ENCODE results near the gene ANKS1A.
A peak's percentile ranks its signal among the peaks of the same experiment; 100 is the strongest.

ANKS1A gene

GRCh38 chr6:35043381-35044130, 154.5 kb downstream of the ANKS1A start:
- no peak for DNase-seq

GRCh38 chr6:35044145-35044745, 155.2 kb downstream of the ANKS1A start:
- DNase-seq, result peak; percentile 48

GRCh38 chr6:35044761-35045421, 155.8 kb downstream of the ANKS1A start:
- DNase-seq, result no peak

- DNase-seq, result no peak
Measured at GRCh38 chr6:35046103-35046502, 157.0 kb downstream of the ANKS1A start.

DNA sequence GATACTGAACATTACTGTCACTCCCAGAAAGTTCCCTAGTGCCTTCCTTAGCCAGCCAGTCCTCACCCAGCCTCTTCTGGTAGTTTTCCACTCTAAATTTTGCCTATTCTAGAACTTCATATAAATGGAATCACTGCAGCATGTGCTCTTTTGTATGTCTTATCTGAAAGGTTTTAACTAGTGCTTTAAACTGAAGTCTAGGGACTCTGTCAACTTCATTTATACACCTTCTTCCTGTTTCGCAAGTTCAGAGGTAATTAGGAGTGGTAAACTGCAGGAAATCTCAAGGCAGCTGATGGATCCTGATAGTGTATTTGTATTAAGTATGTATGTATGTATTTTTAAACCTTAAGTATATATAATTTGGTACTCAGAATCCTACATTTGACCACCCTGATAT, 157.8 kb downstream of the ANKS1A start:
- DNase-seq, result no peak

DNA sequence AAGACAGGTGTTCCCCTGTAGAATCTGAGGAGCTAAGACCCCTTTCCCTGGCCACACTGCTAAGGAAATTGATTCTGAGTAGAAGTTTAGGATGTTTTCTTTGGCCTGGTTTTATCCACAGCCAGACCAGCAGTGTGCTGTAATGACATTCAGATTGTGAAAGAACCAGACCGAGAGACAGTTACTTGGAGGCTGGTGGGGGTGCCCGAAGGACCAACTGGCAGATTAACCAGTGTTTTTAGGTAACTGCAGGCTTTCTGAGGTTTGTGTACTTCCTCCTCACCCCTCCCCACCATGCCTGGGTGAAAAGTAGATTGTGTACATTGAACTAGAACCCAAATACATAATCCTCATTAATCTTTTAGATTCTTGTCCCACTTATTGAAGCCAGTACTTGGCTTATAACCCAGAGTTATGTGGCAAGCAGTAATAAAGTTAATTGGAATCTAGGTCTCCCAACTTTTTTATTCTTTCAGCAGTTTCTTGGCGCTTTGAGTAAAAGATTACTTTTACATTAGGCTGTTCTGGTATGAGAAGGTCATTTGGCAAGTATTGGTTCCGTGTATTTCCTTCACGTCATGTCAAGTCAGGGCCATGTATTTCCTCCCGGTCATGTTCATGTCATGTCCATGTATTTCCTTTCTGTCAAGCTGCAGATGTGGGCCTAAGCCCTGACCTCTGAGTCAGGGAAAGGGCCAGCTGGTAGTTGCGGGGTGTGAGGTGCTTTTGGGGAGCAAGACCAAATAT, 158.4 kb downstream of the ANKS1A start:
- peak; percentile 68 for DNase-seq

DNA sequence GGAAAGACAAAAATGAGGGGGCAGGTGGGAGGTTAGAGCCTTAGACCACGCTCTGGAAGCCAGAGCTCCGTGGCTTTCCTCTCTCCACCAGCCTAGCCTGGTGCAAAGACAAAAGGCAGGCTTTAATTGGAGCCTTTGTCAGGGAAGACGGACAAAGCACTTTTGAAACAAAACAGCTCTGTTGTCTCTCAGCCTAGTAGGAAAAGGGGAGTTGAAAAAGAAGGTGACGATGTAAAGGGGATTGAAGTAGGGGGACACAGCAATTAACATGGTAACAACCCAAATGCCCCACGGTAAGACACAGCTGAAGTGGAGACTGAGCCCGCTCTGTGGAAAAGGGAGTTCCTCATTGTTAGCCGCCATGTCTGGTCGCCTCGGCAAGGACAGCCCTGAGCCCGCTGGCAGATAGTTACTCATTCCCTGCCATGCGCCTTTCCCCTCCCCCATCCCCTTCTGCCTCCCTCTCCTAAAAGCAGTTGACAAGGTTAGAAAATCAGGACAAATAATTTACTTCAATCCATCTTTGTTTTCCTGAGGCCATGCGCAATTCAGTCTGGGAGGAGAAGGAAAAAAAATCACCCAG, 159.1 kb downstream of the ANKS1A start:
- peak; percentile 86 for DNase-seq

GRCh38 chr6:35048631-35049083, 159.6 kb downstream of the ANKS1A start:
- DNase-seq, result peak; percentile 82

DNA sequence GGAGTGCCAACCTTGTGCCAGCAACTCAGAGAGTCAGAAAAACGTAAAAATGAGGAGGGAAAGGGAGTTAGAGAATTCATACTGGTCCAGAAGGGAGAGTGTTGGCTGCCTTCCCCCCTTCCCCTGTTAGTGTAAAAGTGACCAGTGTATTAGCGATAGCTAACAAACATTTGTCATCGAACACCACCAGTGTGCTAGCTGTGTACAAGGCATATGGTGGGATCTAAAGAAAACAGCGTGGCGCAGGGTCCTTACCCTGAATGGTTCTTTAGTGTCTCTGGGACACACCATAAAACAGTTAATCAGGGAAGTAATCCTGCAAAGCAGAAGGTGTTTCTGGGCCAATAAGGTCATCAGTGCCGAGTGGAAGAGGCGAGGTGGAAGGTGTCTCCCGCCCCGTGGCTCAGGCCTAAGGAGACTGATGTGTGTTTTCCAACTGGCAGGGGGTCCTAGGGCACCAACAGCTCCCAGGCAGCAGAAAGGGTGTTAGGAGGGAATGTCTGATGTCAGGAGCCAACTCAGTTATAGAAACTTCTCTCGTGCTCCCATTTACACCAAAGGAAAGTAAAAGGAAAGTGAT, 160.2 kb downstream of the ANKS1A start:
- no peak for DNase-seq

- DNase-seq, result peak; percentile 68
Measured at GRCh38 chr6:35049900-35050756, 161.1 kb downstream of the ANKS1A start.

GRCh38 chr6:35050757-35051330, 161.8 kb downstream of the ANKS1A start:
- no peak for DNase-seq

DNA sequence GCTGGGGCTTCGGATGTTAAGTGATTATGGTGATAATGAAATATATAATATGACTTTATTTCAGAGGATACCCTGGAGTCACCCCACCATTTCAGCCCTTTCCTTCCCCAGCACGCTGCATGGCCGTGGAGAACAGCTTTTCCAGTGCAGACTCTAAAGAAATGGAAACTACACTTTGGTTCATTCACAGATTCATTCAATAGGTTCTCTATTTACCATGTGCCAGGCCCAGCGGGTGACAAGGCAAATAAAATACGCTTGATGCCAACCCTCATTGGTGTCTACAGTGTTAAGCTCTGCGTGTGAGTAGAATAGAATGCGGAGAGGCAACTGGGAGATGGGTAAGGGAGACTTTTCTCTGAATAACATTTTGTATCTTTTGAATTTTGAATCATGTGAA, 162.3 kb downstream of the ANKS1A start:
- DNase-seq, result peak; percentile 25

GRCh38 chr6:35051997-35052583, 163.0 kb downstream of the ANKS1A start:
- DNase-seq, result no peak

DNA sequence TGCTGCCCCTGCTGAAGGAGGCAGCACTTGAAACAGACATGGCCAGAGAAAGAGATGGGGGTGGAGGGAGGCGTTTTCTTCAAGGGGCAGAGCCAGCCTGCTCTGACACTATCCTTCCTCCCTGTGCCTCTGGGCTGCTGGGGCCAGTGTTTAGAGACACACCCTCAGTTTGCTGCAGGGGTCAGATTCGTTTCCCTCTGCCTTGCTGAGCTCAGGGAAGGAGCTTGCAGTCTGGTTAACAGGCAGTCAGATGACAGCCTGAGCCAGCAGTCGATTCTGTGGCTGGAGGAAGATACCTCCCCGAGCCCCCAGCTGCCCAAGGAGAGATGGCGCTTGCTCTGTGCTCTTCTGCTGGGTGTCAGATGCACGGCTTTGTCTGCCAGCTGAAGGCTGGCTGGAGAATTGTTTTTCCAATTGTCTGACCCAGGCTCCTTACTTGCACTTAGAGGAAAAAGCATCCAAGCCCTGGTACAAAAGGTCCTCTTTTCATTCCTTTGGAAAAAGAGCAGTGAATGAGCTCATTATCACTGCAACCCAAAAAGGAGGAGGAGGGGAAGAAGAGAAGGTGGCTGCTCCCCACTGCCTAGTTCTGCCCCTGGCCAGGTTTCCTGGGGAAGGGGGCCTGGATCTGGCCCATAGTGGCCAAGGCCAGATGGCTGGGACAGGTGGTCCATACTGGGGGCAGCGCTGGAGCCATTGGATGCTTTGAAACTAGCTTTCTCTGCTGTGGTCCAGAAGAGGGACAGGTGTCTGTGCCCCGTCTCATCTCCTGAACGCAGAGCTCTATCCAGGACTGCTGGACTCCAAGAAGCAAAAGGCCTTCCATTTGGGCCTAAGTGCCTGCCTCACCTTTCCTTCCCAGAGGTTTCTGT, 163.9 kb downstream of the ANKS1A start:
- DNase-seq, result peak; percentile 78

DNA sequence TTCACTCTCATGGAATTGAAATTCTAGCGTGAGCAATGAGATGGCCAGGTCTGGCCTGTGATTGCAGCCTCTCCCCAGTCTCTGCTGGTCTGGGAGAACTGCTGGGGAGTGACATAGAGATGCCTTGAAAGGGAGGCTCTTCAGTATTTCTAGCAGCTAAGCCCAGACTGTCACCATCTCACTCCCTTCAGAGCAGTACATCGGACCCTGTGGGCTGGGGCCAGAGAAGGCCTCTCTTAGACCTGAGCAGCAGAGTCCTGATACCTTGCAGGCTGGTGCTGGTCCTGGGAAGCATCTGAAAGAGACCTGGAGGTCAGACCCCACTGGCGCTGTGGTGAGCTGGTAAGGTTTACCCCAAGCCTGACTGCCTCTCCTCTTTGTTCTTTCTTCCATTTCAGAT, 164.6 kb downstream of the ANKS1A start:
- no peak for DNase-seq

DNA sequence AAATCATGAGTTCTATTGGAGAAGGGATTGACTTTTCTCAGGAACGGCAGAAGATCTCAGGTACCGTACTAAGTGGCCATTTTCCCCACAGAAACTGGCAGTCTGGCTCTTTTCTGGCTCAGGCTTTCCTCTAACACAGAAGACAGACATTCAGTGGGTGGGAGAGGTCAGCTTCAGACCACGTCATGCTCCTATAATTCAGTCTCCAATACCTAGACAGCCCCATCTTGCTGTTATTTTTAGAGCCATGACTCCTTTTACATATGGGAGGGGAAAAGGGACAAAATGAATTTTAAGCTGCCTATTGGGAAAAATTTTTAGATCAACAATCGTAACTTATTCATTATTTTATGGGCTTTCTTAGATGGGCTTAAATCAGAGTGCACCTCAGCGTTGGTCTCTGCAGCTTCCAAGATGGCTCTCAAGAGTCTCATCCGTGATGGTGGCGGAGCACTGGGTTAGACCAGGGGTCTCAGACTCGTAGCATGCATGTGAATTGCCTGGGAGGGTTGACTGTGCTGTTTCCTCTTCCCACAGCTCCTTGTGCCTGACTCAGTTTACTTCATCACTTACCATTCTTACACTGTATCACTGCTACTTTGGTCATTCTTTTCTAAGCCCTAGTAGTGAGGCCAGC, 165.2 kb downstream of the ANKS1A start:
- no peak for DNase-seq

- DNase-seq, result no peak
Measured at GRCh38 chr6:35054743-35055130, 165.7 kb downstream of the ANKS1A start.

DNA sequence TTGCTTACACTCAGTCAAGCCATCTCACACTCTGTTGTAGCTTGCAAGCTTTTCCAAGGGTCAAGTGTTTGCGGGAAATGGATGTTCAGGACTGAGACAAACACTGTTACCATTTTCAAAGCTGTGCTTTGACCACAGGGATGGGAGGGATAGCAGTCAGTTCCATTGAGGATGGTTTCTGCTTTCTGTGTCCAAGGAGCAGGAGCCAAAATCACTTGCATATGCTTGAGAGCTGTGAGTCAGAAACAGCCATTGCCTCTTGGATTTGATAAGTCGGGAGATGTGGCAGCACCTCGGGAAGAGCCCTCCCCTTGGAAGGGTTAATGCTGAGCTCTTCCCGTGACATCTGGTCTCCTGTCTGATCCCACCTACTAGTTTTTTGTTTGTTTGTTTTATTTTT, 166.8 kb downstream of the ANKS1A start:
- no peak for DNase-seq

- no peak for DNase-seq
Measured at GRCh38 chr6:35056952-35057351, 167.9 kb downstream of the ANKS1A start.

Data from midbrain (tissue), 1 donor.